HG02943 (cell line): Measurements from ENCODE around the gene B3GAT1.

Source experiments
- ATAC-seq: cut with Tn5 transposase; IDR thresholded peaks from one replicate; pipeline ENCODE4 v1.9.1; 2021; ENCODE audit warnings: mild to moderate bottlenecking, low read depth, moderate library complexity; ENCODE audit not compliant: unreplicated experiment

The B3GAT1 gene

GRCh38 chr11:134442246-134442645, 30.2 kb upstream of the B3GAT1 start:
- ATAC-seq = no peak

GRCh38 chr11:134441706-134442105, 29.7 kb upstream of the B3GAT1 start:
- ATAC-seq = no peak

GRCh38 chr11:134441281-134441680, 29.2 kb upstream of the B3GAT1 start:
- ATAC-seq = no peak

- ATAC-seq = no peak
Observed at GRCh38 chr11:134440851-134441250, 28.8 kb upstream of the B3GAT1 start.

- no peak for ATAC-seq
Observed at GRCh38 chr11:134438542-134439537, 26.8 kb upstream of the B3GAT1 start.

GRCh38 chr11:134437821-134438220, 25.8 kb upstream of the B3GAT1 start:
- ATAC-seq = no peak

GRCh38 chr11:134436781-134437180, 24.7 kb upstream of the B3GAT1 start:
- ATAC-seq = no peak

- no peak for ATAC-seq
Observed at GRCh38 chr11:134433806-134434205, 21.8 kb upstream of the B3GAT1 start.

- no peak for ATAC-seq
Observed at GRCh38 chr11:134433251-134433650, 21.2 kb upstream of the B3GAT1 start.

GRCh38 chr11:134432776-134433175, 20.7 kb upstream of the B3GAT1 start:
- no peak for ATAC-seq

- no peak for ATAC-seq
Observed at GRCh38 chr11:134429106-134429505, 17.1 kb upstream of the B3GAT1 start.

GRCh38 chr11:134425816-134426536, 13.9 kb upstream of the B3GAT1 start:
- no peak for ATAC-seq

GRCh38 chr11:134425413-134425812, 13.4 kb upstream of the B3GAT1 start:
- no peak for ATAC-seq

- no peak for ATAC-seq
Observed at GRCh38 chr11:134423106-134423505, 11.1 kb upstream of the B3GAT1 start.

GRCh38 chr11:134417871-134418840, 6.1 kb upstream of the B3GAT1 start:
- ATAC-seq = no peak

GRCh38 chr11:134416726-134417125, 4.7 kb upstream of the B3GAT1 start:
- ATAC-seq = no peak

- ATAC-seq = no peak
Observed at GRCh38 chr11:134414766-134415765, 3.0 kb upstream of the B3GAT1 start.

GRCh38 chr11:134413826-134414731, 2.0 kb upstream of the B3GAT1 start:
- ATAC-seq = no peak
